Measurements from ENCODE around the gene UTP20. TPM values are rescaled to one million over a fixed set of nuclear protein-coding genes. Genes with fewer than 3 reads are reported as not detected.

Gene UTP20
- total and polyA plus RNA-seq, 11 donors = 1.5 to 8.3 (median 7.0) TPM

GRCh38 chr12:101305794-101306193 is 25.9 kb downstream of the UTP20 start:
- DNase-seq = no peak
- Histone ChIP-seq H3K4me3 (no peak overlapping the region), H3K36me3 (peaks cover 0 to 100% (median 94%) of the 10 kb centered on the region in 9 donors), H3K27me3 (no peaks in the 10 kb centered on the region), H3K9me3 (no peaks in the 10 kb centered on the region), H3K27ac (no peak overlapping the region), H3K4me1 (no peaks in the 10 kb centered on the region)
- no peak for TF ChIP-seq POLR2A (IDR thresholded peaks at IDR 0.05)
- TF ChIP-seq, protein P1, sequence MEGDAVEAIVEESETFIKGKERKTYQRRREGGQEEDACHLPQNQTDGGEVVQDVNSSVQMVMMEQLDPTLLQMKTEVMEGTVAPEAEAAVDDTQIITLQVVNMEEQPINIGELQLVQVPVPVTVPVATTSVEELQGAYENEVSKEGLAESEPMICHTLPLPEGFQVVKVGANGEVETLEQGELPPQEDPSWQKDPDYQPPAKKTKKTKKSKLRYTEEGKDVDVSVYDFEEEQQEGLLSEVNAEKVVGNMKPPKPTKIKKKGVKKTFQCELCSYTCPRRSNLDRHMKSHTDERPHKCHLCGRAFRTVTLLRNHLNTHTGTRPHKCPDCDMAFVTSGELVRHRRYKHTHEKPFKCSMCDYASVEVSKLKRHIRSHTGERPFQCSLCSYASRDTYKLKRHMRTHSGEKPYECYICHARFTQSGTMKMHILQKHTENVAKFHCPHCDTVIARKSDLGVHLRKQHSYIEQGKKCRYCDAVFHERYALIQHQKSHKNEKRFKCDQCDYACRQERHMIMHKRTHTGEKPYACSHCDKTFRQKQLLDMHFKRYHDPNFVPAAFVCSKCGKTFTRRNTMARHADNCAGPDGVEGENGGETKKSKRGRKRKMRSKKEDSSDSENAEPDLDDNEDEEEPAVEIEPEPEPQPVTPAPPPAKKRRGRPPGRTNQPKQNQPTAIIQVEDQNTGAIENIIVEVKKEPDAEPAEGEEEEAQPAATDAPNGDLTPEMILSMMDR (IDR thresholded peaks at IDR 0.05) = no peak
- 91 to 98% (median 95%) methylated on average over 2 of the region's 2 CpGs for WGBS, 4 donors
- intact Hi-C loops (cut with DNase I) = loop anchor here in 1 of 10 donors (10.0 kb wide), 1 partner anchor 49 kb away; no protein-coding TSS in a partner anchor
- no peak for ATAC-seq

GRCh38 chr12:101322480-101322879 is 42.6 kb downstream of the UTP20 start:
- TF ChIP-seq POLR2A (IDR thresholded peaks at IDR 0.05) = no peak
- ATAC-seq = peak in 1 of 4 donors; percentile 55
- Histone ChIP-seq H3K4me1 (no peaks in the 10 kb centered on the region), H3K36me3 (peaks cover 0 to 94% (median 61%) of the 10 kb centered on the region in 9 donors), H3K9me3 (no peaks in the 10 kb centered on the region), H3K27ac (no peak overlapping the region), H3K27me3 (no peaks in the 10 kb centered on the region), H3K4me3 (no peak overlapping the region)
- intact Hi-C loops (cut with DNase I) = no loop called here
- DNase-seq = no peak

GRCh38 chr12:101323255-101323654 is 43.4 kb downstream of the UTP20 start:
- Histone ChIP-seq H3K4me3 (no peak overlapping the region), H3K36me3 (peaks cover 0 to 94% (median 61%) of the 10 kb centered on the region in 9 donors), H3K27me3 (no peaks in the 10 kb centered on the region), H3K4me1 (no peaks in the 10 kb centered on the region), H3K9me3 (no peaks in the 10 kb centered on the region), H3K27ac (no peak overlapping the region)
- whole genome bisulfite sequencing, 4 donors = 97 to 100% (median 97%) methylated on average over 1 of the region's 1 CpG
- no peak for ATAC-seq
- TF ChIP-seq POLR2A (IDR thresholded peaks at IDR 0.05) = no peak
- TF ChIP-seq, protein P1 (IDR thresholded peaks at IDR 0.05) = no peak
- no peak for DNase-seq
- intact Hi-C loops (cut with DNase I) = no loop called here

GRCh38 chr12:101325590-101325989 is 45.7 kb downstream of the UTP20 start:
- H3K36me3 ChIP-seq = peaks cover 0 to 95% (median 71%) of the 10 kb centered on the region in 9 donors
- no peak overlapping the region for H3K4me3 ChIP-seq
- TF ChIP-seq, protein P1 (IDR thresholded peaks at IDR 0.05) = no peak
- TF ChIP-seq POLR2A (IDR thresholded peaks at IDR 0.05) = no peak
- WGBS, 4 donors = 91 to 94% (median 93%) methylated on average over 3 of the region's 3 CpGs
- ATAC-seq (no peak), DNase-seq (no peak)
- no peak overlapping the region for H3K27ac ChIP-seq
- intact Hi-C loops (cut with DNase I) = no loop called here
- no peaks in the 10 kb centered on the region for H3K4me1 ChIP-seq
- no peaks in the 10 kb centered on the region for H3K27me3 ChIP-seq
- no peaks in the 10 kb centered on the region for H3K9me3 ChIP-seq

DNA sequence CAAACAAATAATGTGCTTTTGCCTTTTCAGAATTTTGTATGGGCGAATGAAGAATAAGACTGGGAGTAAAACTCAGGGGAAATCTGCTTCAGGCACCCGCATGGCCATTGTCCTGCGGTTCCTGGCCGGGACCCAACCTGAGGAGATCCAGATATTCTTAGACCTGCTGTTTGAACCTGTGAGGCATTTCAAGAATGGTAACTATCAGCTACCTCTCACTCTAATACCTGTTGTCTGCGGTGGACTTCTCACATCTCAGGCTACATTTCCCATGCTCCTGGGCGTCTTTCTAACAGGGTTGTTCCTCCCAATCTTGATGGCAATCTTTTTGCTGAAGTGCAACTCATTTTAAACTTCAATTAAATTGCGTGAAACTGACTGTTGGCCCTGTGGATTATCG is 47.1 kb downstream of the UTP20 start:
- no peaks in the 10 kb centered on the region for H3K4me1 ChIP-seq
- no peaks in the 10 kb centered on the region for H3K27me3 ChIP-seq
- TF ChIP-seq, protein P1 (IDR thresholded peaks at IDR 0.05) = no peak
- no peak for TF ChIP-seq POLR2A (IDR thresholded peaks at IDR 0.05)
- no peak overlapping the region for H3K27ac ChIP-seq
- no peak overlapping the region for H3K4me3 ChIP-seq
- ATAC-seq (no peak), DNase-seq (no peak)
- no peaks in the 10 kb centered on the region for H3K9me3 ChIP-seq
- intact Hi-C loops (cut with DNase I) = no loop called here
- 84 to 94% (median 89%) methylated on average over 8 of the region's 8 CpGs for WGBS, 4 donors
- H3K36me3 ChIP-seq = peaks cover 0 to 94% (median 69%) of the 10 kb centered on the region in 9 donors
